ENCODE data around the gene CA5A.
A peak's percentile ranks its signal among the peaks of the same experiment; 100 is the strongest.

Gene CA5A

DNA sequence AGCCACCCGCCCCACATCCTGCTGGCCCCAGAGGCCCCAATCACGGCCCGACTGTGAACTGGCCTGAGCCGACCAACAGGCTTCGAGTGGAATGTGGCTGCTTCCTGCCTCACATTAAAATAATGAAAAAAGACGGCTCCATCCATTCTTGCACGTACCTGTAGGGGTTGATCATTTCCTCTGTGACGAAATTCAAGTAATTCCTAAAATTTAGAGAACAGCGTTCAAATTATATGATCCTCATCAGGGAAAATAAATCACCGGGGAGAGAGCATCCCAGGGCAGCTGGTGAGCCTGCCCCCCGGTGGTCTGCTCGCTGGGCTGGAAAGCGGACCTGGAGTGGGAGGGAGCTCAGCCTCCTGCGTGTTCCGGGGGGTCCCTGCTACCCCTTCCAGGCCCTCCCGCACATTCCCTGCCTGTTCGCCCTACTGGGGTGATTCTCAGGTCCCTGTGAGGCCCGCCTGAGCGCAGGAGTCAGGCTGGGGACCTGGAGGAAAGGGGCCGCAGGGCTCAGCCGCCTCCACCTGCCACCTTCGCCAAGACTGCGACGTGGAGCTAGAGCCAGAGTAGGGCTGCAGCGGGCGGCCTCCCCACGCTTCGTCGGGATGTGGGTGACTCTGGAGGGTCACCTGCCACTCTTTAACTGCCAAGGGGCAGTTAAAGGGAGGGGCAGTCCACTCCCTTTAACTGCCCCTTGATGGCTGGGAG lies 95.9 kb downstream of the CA5A start:
- TF ChIP-seq EP300 (IDR thresholded peaks at IDR 0.05; ENCODE audit: borderline replicate concordance) (no peak), EGR1 (IDR thresholded peaks at IDR 0.05) (no peak), RAD21 (IDR thresholded peaks at IDR 0.05; ENCODE audit: low read depth) (no peak), TEAD4 (IDR thresholded peaks at IDR 0.05) (no peak), TAF1 (IDR thresholded peaks at IDR 0.05; ENCODE audit: low read depth) (no peak), ZBTB7A (IDR thresholded peaks at IDR 0.05; ENCODE audit: low read depth) (no peak), FOXM1 (IDR thresholded peaks at IDR 0.05; ENCODE audit: borderline replicate concordance, low read depth) (no peak), CEBPB (IDR thresholded peaks at IDR 0.05) (no peak), NFIC (IDR thresholded peaks at IDR 0.05) (no peak), CREB1 (IDR thresholded peaks at IDR 0.05; ENCODE audit: low read depth) (no peak)
- TF ChIP-seq, protein P1, sequence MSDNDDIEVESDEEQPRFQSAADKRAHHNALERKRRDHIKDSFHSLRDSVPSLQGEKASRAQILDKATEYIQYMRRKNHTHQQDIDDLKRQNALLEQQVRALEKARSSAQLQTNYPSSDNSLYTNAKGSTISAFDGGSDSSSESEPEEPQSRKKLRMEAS (IDR thresholded peaks at IDR 0.05): no peak
- TF ChIP-seq, protein P2, sequence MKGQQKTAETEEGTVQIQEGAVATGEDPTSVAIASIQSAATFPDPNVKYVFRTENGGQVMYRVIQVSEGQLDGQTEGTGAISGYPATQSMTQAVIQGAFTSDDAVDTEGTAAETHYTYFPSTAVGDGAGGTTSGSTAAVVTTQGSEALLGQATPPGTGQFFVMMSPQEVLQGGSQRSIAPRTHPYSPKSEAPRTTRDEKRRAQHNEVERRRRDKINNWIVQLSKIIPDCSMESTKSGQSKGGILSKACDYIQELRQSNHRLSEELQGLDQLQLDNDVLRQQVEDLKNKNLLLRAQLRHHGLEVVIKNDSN (IDR thresholded peaks at IDR 0.05): no peak

DNA sequence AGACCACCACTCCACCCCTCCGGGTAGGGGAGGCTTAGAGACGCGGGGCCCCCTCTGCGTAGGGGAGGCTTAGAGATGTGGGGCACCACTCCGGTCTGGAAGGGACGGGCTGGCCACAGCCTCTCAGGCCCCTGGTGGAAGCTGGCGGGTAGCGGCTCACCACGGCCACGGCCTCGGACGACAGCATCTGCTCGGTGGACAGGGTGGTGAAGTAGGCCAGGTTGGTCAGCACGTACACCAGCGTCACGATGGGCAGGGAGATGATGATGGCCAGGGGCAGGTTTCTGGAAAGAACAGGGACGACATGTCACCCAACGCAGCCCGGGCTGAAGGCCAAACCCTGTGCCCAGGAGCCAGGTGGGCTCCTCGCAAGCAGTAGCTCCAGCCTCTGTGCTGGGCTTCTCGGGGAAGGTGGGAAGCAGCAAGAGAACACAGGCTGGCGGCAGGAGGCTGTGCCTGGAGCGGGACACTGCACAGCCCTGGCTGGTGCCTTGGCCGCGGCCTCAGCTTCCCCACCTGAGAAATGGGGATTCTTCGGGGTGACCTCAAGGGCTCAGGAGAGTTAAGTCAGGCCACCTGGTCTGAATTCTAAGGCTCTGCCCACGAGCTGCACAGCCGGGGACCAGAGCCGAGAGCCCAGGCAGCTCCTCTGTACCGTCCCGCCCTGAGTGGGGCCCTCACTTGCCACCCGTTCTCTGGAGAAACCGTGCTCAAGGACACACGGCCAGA lies 96.6 kb downstream of the CA5A start:
- TF ChIP-seq EP300 (IDR thresholded peaks at IDR 0.05; ENCODE audit: borderline replicate concordance) (no peak), ZBTB7A (IDR thresholded peaks at IDR 0.05; ENCODE audit: low read depth) (no peak), YY1 (IDR thresholded peaks at IDR 0.05; ENCODE audit: low read depth) (no peak), EGR1 (IDR thresholded peaks at IDR 0.05) (no peak), FOXM1 (IDR thresholded peaks at IDR 0.05; ENCODE audit: borderline replicate concordance, low read depth) (no peak), TCF12 (IDR thresholded peaks at IDR 0.05; ENCODE audit: low read depth) (no peak)
- TF ChIP-seq, protein P3, sequence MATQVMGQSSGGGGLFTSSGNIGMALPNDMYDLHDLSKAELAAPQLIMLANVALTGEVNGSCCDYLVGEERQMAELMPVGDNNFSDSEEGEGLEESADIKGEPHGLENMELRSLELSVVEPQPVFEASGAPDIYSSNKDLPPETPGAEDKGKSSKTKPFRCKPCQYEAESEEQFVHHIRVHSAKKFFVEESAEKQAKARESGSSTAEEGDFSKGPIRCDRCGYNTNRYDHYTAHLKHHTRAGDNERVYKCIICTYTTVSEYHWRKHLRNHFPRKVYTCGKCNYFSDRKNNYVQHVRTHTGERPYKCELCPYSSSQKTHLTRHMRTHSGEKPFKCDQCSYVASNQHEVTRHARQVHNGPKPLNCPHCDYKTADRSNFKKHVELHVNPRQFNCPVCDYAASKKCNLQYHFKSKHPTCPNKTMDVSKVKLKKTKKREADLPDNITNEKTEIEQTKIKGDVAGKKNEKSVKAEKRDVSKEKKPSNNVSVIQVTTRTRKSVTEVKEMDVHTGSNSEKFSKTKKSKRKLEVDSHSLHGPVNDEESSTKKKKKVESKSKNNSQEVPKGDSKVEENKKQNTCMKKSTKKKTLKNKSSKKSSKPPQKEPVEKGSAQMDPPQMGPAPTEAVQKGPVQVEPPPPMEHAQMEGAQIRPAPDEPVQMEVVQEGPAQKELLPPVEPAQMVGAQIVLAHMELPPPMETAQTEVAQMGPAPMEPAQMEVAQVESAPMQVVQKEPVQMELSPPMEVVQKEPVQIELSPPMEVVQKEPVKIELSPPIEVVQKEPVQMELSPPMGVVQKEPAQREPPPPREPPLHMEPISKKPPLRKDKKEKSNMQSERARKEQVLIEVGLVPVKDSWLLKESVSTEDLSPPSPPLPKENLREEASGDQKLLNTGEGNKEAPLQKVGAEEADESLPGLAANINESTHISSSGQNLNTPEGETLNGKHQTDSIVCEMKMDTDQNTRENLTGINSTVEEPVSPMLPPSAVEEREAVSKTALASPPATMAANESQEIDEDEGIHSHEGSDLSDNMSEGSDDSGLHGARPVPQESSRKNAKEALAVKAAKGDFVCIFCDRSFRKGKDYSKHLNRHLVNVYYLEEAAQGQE (IDR thresholded peaks at IDR 0.05; ENCODE audit: low read depth): no peak

DNA sequence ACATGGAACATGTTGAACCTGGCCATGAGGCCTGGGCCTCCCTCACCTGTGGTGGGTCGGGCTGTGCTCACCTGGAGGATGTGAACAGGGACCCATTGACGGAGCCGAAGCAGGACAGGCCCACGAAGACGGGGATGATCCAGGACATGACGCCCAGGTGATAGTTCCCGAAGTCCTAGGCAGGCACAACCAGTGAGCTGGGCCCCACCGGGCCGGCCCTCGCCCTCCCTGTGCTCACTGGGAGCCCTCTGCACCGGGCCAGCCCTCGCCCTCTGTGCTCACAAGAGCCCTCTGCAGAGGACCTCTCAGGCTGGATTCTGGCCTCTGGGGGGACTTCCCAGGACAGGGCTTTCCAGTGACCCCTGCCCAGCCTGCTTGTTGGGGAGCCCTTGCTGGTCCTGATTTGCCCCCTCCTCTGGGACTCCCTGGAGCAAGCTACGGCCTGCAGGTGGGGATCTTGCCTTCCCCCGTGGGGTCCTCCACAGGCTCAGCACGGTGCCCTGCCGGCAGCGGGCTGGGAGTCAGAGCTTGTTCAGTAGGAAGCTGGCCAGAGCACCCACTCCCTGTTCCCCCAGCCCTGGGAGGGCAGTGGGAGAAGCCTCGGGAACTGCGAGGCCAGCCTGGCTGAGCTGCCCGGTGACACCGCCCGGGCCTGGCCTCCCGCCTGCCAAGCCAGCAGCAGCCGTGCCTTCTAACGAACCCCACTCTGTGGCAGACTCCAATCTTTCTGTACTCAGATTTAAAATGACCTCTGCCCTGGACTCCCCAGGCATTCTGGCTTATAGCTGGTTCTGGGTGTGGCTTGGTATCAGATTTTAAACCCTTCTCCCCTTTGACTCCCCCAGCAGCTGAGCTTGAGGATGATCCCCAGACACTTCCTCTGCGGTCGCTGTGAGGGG lies 97.4 kb downstream of the CA5A start:
- TF ChIP-seq, protein P3 (IDR thresholded peaks at IDR 0.05; ENCODE audit: low read depth): no peak
- TF ChIP-seq RAD21 (IDR thresholded peaks at IDR 0.05; ENCODE audit: low read depth) (no peak), ZBTB7A (IDR thresholded peaks at IDR 0.05; ENCODE audit: low read depth) (0 out of 2 replicates have a peak, but pooled peaks have one; percentile 43)
- TF ChIP-seq, protein P1 (IDR thresholded peaks at IDR 0.05): no peak
